Neutrophil (primary cell): ENCODE measurements around the gene ZNF679.
"Not testable (repeated sequence)": the region's sequence is repeated elsewhere in the genome, so short reads cannot be mapped to it uniquely, and the experiment has no call there.

Experiments used
- H3K27ac ChIP-seq: fragments of 200-600 bp; sonication (generic); 2 replicates; pipeline ENCODE4 v1.5.1; 2016; ENCODE audit warnings: mild to moderate bottlenecking, moderate library complexity
- H3K27me3 ChIP-seq: fragments of 200-600 bp; sonication (generic); 2 replicates; pipeline ENCODE4 v1.6.0; 2016; ENCODE audit warnings: mild to moderate bottlenecking
- H3K36me3 ChIP-seq: fragments of 200-600 bp; sonication (generic); 2 replicates; pipeline ENCODE4 v1.5.1; 2017
- H3K4me1 ChIP-seq, 2 experiments: fragments of 200-600 bp in 1 of 2; sonication (generic) in 1 of 2; 1 replicate in 1 of 2; 2 replicates in 1 of 2; pipeline versions ENCODE4 v1.5.1 to v1.6.1; 2013 to 2016; ENCODE audit warnings: low read depth in 1 of 2, low read length in 1 of 2, mild to moderate bottlenecking in 1 of 2, moderate library complexity in 1 of 2; ENCODE audit not compliant: control insufficient read depth in 1 of 2, insufficient read depth in 1 of 2
- H3K4me3 ChIP-seq, 2 experiments: fragments of 200-600 bp in 1 of 2; sonication (generic) in 1 of 2; 1 replicate in 1 of 2; 2 replicates in 1 of 2; pipeline ENCODE4 v1.5.1; 2013 to 2016; ENCODE audit warnings: low read depth in 1 of 2, low read length in 1 of 2, mild to moderate bottlenecking in 1 of 2, moderate library complexity in 1 of 2
- H3K9me3 ChIP-seq: fragments of 200-600 bp; sonication (generic); 2 replicates; pipeline ENCODE4 v1.5.1; 2016
- CTCF ChIP-seq: fragments of 200-600 bp; sonication (generic); IDR thresholded peaks from 2 replicates; pipeline ENCODE4 v1.5.1; 2016; ENCODE audit warnings: antibody characterized with exemption

Gene ZNF679

GRCh38 chr7:64184376-64184775 is 43.9 kb upstream of the ZNF679 start:
- Histone ChIP-seq H3K4me1 (no peaks in the 10 kb centered on the region), H3K36me3 (no peaks in the 10 kb centered on the region), H3K9me3 (no peaks in the 10 kb centered on the region), H3K4me3 (no peak overlapping the region), H3K27me3 (peaks cover 18% of the 10 kb centered on the region), H3K27ac (no peak overlapping the region)
- TF ChIP-seq CTCF = no peak

GRCh38 chr7:64187408-64187807 is 40.9 kb upstream of the ZNF679 start:
- peaks cover 6% of the 10 kb centered on the region for H3K27me3 ChIP-seq
- H3K4me3 ChIP-seq = no peak overlapping the region
- no peak overlapping the region for H3K27ac ChIP-seq
- no peaks in the 10 kb centered on the region for H3K9me3 ChIP-seq
- H3K36me3 ChIP-seq = no peaks in the 10 kb centered on the region
- TF ChIP-seq CTCF = no peak
- no peaks in the 10 kb centered on the region for H3K4me1 ChIP-seq

- no peaks in the 10 kb centered on the region for H3K4me1 ChIP-seq
- no peak overlapping the region for H3K27ac ChIP-seq
- H3K36me3 ChIP-seq = no peaks in the 10 kb centered on the region
- H3K27me3 ChIP-seq = no peaks in the 10 kb centered on the region
- H3K4me3 ChIP-seq = no peak overlapping the region
- no peaks in the 10 kb centered on the region for H3K9me3 ChIP-seq
- no peak for TF ChIP-seq CTCF
Observed at GRCh38 chr7:64192148-64192704, 36.0 kb upstream of the ZNF679 start.

- Histone ChIP-seq H3K36me3 (no peaks in the 10 kb centered on the region), H3K9me3 (no peaks in the 10 kb centered on the region), H3K27ac (no peak overlapping the region), H3K27me3 (no peaks in the 10 kb centered on the region), H3K4me3 (no peak overlapping the region), H3K4me1 (no peaks in the 10 kb centered on the region)
- no peak for TF ChIP-seq CTCF
Observed at GRCh38 chr7:64192775-64193174, 35.5 kb upstream of the ZNF679 start.

GRCh38 chr7:64206903-64207302 is 21.4 kb upstream of the ZNF679 start, which contains the start of gene ZNF735:
TSS of gene ZNF735 (plus strand) at chr7:64207203. CDS start at chr7:64207203, 0 bp downstream.
- no peak for TF ChIP-seq CTCF
- Histone ChIP-seq H3K27ac (no peak within 1 kb of the TSS), H3K36me3 (no peaks in the 10 kb centered on the region), H3K9me3 (no peaks in the 10 kb centered on the region), H3K27me3 (no peaks in the 10 kb centered on the region), H3K4me1 (no peaks in the 10 kb centered on the region), H3K4me3 (no peak within 1 kb of the TSS)

- not testable (repeated sequence) for H3K27ac ChIP-seq, H3K4me3 ChIP-seq, H3K4me1 ChIP-seq, H3K27me3 ChIP-seq, H3K9me3 ChIP-seq, H3K36me3 ChIP-seq
Observed at GRCh38 chr7:64219710-64220298, 8.5 kb upstream of the ZNF679 start.
